LHCN-M2 (cell line): ENCODE results near the gene CATSPER3. TPM values are rescaled to one million over a fixed set of nuclear protein-coding genes. Genes with fewer than 3 reads are reported as not detected.

ENCODE experiments used
- DNase-seq: peaks from one replicate; pipeline ENCODE4 v3.0.0-alpha.2; 2012; ENCODE audit warnings: low read depth
- total RNA-seq: library from RNA; depleted of rRNA; stranded (reverse); fragments of >200 nt; gene quantifications from 2 replicates; pipeline ENCODE4 v1.2.3, GENCODE V29; 2014

The CATSPER3 gene
- total RNA-seq, 1 experiment from 2014 or later: 0.11 TPM

DNA sequence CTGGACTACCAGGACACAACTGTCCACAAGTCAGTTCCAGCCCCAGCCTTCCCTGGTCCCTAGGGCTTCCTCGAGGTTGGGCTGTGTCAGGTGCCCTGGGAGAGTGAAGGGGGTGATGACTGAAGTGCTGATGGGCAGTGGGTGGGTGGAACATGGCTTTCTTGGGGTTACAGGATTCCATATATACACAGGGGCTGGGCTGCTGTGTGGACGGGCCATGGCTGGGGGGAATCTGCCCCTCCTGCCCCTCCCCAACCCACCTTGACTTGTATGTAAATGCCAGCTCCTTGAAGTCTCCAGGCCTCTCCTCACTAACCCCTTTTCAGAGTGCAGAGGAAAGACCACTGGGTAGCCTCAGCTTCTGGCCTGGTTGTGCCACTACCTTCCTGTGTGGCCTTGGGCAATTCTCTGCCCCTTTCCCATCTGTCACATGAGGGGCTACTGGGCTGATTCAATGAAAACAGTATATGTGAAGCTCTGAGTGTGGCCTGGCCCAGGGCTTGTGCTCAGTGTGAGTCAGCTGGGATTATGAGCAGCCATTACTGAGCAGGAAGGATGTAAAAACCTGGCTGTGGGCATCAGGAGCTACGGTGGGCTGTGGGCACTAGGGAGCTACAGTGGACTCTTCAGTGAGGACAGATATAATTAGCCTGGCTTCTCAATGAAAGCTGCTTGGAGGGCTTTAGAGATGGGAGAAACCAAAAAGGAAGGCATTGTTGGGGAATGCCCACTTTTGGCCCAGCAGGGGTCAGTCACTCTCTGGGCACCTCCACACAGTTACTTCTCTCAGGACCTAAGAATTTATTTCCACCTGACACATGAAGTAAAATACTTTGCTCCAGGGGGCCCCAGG is 43.0 kb downstream of the CATSPER3 start:
- no peak for DNase-seq

DNA sequence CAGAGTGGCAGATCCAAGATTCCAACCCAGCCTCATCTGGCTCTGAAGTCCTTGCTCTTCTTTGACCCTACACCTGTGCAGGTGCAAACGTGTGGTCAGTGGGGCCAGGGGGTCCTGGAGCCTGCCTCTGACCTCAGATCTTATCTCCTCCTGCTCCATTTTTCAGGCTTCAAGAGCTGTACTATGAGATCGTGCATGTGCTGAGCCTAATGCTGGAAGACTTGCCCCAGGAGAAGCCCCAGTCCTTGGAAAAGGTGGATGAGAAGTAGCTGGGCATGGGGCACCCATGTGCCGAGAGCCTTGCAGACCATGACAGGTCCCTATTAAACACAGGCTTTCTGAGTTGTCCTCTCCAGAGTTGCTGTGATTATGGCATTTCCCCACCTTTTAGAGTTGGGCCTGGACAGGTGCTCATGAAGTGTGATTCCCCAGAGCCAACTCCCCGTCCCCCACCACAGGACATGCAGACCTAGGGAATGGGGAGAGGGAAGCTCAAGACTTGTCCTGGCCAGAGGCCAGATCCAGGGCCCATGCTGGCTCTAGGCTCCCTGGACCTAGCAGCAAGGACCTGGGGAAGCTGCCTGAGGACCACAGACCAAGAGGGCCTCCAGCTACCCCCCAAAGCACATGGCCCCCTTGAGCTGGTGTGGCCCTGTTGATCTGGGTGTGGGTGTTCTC is 43.8 kb downstream of the CATSPER3 start:
- no peak for DNase-seq

DNA sequence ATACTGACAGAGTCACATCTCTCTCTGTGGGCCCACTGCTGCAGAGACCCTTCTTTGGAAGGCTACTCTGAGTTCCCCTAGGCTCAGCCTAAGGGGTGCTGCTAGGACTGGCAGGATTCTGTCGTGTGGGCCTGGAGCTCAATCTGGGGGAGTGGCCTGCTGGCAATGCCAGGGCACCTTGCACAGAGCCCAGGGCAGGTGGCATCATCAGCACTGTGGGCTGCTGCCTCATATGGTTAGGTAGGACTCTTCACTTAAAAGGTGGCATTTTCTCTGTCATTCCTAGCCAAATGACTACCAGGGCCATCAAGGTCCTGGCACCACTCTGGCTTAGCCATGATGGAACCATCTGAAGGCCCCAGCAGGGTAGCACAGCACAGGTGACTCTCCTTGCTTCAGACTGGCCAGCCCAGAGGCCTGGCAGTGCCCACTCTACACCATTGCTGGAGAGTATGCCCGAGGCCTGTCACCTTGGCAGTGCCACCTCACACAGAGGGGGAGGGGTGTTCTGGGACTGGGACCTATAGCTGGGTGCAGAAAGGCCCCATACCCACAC is 44.4 kb downstream of the CATSPER3 start:
- no peak for DNase-seq

DNA sequence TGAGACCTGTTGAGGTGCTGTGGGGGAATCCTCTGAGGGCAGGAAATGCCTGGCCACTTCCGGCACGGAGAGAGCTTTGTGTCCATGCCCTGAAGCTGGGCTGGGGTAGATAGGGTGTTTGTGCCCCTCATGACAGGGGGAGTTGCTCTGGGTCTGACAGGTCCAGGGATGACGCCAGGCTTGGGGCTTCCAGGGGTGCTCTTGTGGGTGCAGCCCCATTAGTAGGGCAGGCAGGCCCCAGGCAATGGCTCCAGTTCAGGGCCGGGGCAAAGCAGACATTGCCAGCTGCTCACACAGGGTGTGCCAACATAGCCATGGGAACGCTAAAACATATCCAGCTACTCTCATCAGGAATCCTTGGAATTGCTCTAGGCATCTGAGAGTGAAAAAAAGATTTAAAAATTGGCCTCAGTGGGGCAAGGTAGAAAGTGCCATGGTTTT is 45.3 kb downstream of the CATSPER3 start:
- no peak for DNase-seq

DNA sequence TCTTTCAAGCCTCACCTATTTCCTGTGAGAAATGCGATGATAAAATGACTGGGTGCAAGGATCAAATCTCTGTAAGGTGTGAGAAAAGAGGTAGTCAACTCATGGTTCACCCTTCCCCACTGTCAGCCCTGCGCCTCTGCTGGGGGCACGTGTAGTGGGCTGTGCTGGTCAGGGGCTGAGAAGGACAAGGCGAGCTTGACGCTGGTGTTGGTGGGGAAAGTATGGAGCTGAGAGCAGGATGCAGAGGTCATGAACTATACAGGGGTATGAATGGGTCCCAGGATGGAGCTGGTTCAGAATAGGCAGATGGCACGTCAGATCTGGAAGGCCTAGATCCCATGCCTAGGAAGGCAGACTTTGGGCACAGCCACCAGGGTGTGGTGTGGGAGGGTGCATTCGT is 45.7 kb downstream of the CATSPER3 start:
- DNase-seq: no peak

DNA sequence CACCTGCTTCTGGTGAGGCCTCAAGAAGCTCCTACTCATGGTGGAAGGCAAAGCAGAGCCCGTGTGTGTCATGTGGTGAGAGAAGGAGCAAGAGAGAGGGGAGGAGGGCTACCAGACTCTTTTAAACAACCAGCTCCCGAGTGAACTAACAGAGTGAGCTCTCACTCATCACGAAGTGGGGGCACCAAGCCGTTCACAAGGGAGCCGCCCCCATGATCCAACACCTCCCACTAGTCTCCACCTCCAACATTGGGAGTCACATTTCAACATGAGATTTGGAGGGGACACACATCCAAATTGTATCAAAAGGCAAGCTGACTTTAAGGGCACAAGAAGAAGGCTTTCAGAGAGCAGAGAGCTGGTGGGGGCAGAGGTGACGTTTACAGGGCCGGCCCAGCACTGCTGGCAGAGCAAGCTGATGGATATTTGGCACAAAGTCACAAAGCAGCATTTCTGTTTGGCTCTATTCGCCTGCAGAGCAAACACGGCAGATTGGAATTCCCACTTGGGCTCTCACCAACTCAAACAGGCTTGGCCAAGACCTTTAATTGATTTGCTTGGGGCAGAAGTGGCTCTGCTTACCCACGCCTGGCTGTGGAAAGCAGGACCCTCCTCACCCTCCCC is 46.4 kb downstream of the CATSPER3 start:
- no peak for DNase-seq

DNA sequence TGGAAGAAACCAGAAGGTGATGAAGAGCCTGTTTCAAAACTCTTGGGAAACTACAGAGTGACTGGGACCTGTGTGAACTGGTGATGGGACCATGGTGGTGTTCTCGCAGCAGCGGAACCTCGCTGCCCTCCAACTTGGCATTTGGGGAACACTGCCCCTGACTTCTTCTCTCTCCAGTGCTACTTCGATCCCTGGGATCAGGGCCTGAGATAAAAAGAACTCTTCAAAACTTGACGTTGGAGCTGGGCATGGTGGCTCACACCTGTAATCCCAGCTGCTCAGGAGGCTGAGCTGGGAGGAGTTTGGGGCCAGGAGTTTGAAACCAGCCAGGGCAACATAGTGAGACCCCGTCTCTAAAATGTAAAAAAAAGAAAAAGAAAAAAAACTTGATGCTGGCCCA is 48.2 kb downstream of the CATSPER3 start:
- DNase-seq: no peak

DNA sequence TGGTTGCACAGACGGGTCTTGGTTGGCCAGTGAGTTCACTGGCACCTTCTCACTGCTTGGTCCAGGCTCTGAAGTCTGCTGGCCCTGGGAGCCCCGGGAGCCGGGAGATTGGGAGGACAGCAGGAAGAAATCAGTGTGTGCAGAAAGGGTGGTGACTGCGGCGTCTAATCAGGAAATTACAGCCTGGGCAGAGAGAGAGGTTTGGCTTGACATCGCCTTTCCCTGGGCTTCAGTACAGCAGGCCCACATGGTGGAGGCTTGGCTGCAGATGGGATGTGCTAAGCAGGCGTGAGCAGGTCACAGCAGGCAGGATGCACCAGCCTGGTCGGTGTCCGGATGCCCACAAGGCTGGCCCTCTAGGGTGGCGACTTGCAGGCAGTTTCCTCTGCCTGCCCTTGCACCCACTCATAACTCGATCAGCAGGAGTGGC is 49.2 kb downstream of the CATSPER3 start:
- DNase-seq: no peak

DNA sequence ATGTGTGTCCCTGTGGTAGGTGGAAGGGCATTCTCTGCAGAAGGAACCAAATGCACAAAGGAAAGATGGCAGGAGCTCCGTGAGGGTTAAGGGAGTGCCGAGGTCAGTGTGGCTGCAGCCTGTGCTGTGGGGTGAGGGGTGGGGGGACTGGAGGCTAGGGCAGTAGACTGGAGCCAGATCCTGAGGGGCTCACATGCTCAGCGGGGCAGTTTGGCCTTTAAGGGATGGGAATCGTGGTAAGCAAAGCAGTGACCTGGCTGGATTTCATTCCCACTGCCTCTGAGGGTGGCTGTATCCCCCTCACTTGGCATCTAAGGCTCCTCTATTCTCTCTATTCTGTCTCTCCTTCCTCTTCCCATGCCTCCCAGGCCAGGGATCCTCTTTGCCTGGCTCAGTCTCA is 50.8 kb downstream of the CATSPER3 start:
- DNase-seq: no peak

DNA sequence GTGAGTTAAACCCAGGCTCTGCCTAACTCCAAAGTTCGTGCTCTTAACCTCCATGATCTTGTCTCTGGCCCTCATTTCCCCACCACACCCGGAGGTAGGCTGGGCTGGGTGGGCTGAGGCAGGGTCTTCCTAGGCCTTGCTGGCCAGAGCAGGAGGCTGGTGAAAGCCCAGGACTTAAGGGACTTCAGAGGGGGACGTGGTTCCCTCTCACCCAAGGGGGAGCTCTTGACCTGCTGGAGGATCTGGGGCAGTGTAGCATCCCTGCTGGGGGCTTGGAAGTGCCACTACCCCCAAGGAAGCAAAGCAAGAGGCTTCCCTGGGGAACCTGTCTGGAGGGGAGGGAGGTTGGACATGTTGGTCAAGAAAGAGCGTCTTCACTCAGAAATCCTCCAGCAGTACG is 51.6 kb downstream of the CATSPER3 start:
- no peak for DNase-seq

DNA sequence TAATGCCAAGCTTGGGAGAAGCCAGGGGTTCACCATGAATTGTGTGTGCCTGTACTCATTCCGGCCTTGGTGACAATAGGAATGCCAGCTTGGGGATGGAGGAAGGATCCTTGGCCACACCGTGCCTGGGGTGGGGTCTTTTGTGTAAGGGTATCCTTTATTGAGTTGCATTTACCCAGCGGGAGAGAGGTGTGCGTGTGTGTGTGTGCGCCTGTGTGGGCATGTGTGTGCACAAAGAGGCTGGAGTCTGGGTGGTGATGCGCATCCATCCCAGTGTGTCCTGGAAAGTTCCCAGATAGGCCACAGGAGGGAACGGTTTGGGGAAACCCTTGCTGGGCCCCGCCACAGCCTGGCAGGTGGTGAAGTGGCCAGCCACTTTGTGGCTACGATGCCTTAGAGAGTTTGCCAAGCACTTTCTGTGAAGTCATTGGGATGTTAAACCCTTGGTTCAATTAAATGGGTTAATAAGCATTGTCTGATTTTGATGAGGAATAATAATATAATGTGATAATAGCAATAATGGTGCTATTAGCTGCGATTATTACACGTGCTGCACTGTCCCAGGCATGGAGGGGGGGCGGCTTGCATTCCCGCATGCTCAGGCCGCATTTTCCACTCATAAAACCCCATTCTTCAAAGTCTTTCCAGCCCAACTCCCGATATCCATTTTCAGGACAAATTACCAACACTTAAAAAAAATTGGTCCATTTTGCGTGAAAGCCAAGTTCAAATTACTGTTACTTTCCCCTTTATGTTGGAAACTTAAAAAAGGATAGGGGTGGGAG is 52.6 kb downstream of the CATSPER3 start:
- DNase-seq: no peak

DNA sequence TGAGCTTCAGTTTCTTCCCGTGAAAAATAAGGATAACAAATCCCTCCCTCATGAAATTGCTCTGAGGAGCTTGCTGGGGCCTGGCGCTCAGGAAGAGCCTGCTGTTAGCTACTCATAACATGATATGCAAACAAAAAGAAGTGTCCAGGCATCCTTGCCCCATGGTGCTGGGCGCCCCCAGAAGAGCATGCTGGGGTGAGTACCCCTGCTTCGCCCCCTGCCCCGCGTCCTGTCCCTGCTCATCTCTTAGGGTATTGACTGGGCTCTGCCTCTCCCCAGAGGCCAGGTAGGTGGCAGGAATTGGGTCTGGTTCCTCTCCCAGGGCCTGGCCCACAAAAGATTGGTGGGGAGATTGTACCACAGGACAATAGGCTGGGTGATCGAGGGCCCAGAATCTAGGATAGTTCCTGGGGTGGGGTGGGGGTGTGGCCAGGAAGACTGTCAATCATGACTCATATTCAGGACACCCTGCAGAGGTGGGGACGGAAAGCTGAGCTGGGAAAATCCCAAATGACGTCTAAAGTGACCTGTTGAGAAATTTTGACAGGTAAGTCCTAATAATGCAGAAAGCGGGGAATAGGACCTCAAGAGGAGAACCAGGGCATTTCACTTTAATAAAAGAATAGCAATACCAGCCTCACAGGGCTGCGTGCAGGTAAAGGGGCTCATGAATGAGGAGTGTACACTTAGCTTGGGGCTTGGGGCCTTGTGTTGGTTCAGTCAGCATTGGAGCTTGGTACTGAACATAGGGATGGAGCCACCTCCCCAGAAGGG is 57.4 kb downstream of the CATSPER3 start:
- DNase-seq: no peak

DNA sequence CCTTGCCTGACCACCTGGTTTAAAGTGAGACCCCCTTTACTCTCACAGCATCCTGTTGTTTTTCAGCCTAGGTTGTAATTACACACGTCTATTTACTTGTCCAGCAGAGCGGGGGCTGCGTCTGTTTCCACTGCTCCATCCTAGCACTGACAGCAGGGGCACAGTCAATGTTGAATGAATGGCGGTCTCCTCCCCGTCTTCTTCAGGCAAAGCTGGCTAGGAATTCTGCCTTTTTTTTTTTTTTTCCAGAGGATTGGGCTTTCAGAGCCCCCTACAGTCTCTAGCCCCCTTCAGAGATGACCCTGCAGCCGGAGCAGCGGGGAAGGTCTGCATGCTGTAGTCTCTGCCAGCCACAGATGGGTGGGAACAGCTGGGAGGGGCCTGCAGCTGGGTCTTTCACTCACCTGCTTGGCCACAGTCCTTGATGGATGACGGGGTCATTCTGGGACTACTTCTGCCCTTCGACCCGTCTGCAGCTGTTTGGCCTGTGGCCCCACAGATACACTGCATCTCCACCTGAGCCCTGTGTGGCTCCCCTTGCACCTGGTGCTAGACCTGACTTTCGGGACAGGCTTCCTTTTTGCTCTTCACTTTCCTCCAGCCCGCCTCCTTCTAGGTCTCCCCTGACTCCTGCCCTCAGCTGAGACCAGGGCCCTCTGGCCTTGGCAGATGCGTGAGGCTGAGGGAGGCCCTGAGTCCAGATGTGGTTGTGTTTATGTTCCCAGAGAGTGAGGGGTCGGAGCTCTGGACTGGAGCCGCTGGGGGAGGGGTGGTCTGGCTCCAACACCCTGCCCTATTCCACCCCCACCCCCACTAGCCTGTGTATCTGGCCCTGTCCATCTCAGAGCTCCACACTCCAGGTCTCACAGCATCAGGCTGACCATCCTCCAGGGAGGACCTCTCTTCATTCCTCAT is 58.3 kb downstream of the CATSPER3 start:
- DNase-seq: no peak

DNA sequence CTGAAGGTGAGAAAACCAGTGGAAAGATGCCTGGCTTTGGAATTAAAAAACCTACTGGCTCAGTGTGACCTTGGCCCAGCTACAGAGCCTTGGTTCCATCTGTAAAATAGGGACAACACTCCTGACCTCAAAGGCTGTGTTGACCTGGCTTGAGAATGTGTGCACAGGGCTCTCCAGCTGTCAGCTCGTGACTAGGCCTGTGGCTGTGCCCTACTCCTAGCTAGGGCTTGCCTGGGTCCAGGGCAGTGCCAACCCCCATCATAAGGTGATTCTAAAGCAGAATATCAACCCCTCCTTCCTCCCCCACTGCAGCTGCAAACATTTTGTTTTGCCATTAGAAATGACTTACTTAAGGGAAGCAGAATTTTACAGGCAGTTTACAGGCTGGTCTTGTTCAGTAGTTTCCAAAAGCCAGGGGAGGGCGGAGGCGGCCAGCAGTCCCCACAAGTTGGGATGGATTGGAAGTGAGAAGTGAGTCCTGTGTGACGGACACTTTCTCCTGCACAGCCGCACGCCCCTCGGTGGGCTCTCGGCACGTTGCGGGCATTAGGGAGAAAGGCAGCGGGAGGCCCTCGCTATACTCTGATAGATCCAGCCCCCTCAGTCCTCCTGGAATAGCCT is 59.0 kb downstream of the CATSPER3 start:
- no peak for DNase-seq

DNA sequence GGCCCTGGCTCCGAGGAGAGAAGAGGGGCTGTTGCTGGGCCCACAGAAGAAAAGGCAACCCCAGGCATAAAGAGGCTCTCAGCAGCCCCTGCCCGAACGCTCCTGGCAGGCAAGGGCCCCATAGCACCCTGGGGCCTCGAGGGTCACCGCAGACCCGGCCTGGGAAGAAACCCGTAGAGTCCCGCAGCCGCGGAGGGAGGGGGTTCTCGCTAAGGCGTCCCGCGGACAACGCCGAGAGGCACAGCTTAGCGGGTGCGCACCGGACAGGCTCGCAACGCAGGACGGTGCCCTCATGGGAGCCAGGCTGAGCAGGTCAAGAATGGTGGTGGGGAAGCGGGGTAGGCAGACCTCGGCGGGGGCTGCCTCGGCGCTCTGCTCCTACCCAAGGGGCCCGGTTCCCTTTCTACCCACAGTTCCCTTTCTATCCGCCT is 59.6 kb downstream of the CATSPER3 start:
- no peak for DNase-seq

DNA sequence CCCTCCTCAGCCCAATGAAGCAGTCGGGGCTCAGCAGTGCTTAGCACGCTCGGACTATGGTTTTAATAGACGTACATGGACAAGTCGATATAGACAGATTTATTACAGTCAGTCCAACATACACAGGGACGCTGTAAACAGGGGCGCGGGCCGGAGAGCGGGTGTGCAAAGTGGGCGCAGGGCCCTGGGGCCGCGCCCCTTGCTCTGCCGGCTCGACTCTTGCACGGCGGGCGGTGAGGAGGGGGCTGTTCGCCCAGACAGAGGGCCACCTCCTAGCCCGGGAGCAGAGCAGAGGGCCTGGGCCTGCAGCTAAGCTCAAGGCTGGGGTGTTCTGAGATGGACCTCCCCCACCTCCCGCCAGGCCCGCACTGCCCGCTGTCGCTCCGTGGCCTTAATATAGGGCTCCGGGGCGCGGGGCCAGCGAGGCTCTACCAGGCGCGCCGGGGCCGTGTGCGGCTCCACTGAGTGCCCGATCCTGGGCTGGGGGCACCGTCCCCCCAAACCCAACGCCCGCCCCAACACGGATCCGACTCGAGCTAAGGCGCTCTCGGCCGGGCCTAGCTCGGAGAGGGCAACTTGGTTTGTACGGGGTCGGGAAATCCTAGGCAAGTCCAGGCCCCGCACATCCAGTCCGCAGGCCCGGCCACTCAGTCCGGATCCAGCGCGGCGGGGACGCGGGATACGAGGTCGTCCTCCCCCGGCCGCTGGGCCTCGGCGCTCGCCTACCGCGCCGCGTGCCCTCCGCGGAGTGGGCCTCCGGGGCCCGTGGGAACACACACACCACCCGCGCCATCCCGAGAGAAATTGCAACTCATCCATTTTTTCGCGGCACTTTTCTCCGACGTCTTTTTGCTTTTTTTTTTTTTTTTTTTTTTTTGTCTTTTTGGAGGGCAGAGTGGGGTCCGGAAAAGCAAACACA is 60.2 kb downstream of the CATSPER3 start:
- no peak for DNase-seq

DNA sequence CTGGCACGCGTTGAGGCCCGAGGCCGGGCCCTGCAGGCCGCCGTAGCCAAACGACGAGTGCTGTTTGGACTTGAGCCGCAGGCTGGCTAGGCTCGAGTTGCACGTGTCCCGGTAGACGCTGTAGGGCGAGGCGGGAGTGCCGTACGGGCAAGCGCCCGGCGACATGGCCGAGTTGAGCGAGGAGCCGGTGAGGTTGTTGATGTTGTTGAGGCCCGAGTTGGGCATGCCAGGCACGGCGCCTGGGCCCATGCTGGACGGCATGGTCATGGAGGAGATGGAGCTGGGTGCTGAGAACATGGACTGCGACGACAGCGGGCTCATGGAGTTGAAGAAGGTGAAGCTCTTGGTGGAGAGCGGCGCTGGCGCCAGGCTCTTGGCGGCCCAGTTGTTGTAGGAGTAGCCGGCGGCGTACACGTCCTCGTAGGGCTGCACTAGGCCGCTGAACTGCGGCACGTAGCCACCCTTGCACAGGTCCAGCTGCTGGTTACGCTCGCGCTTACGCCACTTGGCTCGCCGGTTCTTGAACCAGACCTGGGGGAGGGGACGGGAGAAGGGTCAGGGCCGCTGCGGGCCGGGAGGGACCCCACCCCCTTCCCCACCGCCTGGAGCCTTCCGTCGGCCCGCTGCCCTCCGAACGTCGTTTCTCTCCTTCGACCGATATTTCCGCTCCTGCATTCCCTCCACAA is 61.2 kb downstream of the CATSPER3 start:
- DNase-seq: no peak
